GM19025 (cell line): ENCODE data around the gene TCEA2.

Experiments used
- ATAC-seq: cut with Tn5 transposase; IDR thresholded peaks from one replicate; pipeline ENCODE4 v1.9.1; 2021; ENCODE audit warnings: mild to moderate bottlenecking, low read depth, moderate library complexity; ENCODE audit not compliant: unreplicated experiment

Gene TCEA2

DNA sequence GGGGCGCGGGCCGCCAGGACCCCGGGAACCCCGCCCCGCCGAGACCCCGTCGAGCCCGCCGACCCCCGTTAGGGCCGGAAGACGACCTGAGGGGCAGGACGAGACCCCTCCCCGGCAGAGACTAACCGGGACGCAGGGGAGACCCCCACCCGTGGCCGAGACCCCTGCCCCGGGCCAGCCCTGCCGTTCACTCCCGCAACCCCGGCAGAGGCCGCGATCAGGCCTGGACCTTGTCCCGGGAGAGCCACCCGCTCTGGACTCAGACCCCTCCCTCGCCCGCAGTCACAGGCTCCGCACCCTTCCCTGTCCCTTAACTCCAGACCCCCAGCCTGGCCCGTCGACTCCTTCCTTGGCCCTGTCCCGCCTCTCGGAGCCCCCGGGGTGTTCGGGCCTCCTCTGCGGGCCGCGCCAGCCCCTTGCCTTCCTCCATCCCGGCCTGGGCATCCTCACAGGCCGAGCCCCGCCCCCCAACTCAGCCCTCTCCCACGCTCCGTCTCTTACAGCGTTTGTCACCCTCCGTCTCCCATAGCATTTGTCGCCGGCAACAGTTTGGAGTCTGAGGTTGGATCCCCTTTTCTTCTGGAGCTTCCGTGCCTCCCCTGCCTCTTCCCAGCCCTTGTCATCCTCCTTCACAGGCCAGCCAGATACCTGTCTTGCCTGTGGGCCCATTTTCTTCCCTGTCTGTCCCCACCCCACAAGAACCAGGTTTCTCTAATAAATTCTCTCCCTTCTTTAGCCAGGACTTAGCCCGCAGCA lies 569 bp downstream of the TCEA2 start:
- ATAC-seq, result no peak

GRCh38 chr20:64064145-64064698 lies 1.2 kb downstream of the TCEA2 start:
- no peak for ATAC-seq

- ATAC-seq, result no peak
These were observed 2.3 kb downstream of the TCEA2 start for GRCh38 chr20:64065062-64065973.

GRCh38 chr20:64065974-64066343 lies 3.0 kb downstream of the TCEA2 start:
- peak; percentile 30 for ATAC-seq

GRCh38 chr20:64067005-64067632 lies 4.1 kb downstream of the TCEA2 start:
- ATAC-seq, result no peak

DNA sequence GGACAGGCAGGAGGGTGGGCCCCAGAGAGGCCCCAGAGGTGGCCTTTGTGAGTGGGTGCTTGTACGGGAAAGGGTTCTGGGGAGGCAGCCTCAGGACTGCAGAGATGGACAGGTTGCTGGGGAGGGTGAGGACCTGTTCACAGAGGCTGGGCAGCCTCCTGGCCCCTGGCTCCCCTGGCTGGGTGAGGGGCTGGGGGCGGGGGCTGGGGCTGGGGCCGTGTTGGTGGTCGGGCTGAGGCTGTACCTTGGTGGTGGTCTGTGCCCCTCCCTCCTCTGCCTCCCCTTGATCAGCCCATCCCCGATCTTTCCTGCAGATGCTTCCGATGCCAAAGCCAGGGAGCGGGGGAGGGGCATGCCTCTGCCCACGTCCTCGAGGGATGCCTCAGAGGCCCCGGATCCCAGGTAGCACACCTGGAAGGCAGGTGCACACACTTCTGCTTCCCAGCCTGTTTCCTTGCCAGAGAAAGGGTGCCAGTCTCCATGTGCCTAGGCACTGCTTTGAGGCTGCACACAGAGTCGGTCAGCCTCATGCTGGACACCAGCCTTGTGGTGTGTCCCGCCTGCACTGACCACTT lies 4.8 kb downstream of the TCEA2 start:
- ATAC-seq, result no peak

DNA sequence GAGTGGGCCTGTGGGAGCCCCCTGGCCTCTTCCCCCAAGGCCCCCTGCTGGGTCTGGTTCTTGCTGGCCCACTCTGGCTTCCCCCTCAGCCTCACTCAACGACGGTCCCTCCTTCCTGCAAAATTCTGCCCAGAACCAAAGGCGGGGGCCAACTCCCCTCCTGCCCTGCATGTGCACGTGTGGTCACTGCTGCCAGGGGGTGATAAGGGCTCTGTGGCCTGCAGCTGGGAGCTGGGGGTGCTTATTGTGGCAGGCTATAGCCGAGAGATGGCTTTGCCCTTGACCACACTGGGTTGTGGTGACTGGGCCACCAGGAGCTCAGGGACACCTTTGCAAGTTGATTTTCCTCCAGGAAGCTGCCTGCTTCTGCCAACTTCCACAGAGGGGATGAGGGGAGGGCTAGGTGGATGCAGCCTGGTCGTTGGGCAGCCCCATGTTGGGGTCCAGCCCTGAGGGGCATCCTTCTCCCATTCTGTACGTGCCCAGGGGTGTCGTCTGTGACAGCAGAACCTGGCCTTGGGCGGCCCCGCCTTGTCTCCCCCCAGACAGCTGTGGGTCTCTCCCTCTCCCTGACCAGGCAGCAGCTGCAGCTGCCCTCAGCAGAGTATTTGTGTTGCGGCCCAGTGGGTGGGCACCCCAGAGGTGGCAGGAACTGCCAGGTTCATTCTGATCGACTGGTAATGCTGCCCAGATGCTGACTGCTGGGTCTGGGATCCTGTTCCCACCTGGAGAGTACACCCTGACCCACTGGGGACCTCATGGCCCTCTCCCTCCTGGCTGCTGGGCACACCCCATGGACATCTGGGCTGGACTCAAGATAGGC lies 5.6 kb downstream of the TCEA2 start:
- no peak for ATAC-seq

GRCh38 chr20:64069209-64069613 lies 6.2 kb downstream of the TCEA2 start:
- ATAC-seq, result no peak

DNA sequence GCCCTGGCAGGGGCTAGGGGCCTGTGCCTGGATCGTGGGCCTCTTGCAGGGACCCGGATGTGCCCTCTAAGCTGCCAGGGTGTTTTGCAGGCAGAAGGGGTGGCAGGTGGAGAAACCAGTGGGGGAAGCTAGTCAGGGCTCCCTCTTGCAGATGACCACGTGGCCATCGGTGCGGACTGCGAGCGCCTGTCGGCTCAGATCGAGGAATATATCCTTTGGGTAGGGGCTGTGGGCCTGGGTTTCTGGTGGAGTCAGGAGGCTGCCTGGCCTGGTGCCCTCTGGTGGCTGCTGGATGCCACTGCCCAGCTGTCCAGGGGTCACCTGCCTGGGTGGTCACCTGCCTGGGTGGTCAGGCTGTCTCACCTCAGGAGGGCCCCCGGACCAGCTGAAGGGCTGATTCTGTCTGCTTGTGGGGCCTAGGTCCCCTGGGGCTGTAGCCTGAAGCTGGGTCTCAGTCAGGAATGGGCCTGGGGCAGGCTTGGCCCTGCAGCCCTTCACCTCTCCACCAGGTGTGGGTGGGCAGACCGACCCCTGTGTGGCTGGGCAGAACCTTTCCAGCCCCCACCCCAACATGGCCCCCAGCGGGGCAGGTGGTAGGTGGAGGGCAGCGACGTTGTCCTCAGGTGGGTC lies 6.7 kb downstream of the TCEA2 start:
- ATAC-seq, result no peak

DNA sequence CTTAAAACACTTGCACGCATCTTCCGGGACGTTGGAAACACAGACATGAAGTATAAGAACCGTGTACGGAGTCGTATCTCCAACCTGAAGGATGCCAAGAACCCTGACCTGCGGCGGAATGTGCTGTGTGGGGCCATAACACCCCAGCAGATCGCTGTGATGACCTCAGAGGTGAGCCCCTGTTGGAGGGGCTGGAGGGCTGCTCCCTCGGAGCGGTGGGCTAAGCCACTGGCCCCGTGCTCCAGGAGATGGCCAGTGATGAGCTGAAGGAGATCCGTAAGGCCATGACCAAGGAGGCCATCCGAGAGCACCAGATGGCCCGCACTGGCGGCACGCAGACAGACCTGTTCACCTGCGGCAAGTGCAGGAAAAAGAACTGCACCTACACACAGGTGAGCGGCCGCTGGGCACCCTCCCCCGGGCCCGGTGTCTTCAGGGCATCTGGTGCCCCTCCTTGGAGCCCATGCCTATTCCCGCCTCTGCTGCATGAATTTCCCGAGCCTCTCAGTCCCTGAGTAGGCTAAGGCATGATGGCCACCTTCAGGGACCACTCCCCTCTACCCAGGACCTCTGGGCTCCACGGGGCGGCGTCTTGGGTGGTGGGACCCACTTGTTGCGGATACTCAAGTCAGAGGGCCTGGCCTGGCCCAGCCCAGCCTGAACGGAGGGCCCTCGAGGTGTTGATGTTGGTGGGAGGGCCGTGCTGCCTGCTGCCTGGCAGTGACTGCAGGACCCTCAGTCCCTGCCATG lies 7.4 kb downstream of the TCEA2 start:
- no peak for ATAC-seq

DNA sequence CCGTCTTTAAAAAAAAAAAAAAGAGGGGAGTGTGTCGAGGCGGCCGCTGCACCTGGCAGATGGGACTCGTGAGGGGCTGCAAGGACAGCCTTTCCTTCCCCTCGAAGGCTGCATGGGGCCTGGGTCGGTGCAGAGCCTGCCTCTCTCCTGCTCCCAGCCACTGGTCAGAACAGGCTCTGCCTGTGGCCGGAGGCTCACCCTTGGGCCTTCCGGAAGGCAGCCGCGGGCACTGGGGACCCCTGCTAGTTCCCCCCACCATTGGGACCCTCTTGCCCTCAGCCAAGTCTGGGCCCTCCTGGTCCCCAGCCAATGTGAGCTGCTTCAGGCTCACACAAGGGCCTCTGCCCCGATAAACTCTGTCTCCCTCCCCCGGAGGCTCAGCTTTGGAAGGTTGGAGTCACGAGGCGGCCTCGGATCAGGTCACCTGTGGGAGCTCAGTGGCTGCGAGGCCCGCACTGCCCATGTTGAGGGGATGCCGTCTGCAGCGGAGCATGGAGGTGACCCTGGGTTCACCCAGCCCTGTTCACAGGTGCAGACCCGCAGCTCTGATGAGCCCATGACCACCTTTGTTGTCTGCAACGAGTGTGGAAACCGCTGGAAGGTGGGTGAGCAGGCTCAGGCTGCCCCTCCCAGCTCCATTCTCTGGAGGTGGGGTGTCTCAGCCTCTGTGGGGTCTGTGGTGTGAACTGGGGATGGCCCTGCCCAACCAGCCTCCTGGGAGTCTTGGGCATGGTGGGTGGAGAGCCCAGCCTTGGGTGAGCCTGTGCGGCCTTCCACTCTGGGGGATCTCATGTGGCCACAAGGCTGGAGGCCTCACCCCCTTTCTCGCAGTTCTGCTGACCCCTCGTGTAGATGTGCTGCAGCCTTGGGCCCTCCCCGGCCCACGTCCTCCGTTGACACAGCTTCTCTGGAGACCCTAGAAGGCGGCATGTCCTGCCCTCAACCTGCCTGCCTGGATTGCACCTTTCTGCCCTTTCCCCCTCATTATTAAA lies 8.6 kb downstream of the TCEA2 start:
- no peak for ATAC-seq

DNA sequence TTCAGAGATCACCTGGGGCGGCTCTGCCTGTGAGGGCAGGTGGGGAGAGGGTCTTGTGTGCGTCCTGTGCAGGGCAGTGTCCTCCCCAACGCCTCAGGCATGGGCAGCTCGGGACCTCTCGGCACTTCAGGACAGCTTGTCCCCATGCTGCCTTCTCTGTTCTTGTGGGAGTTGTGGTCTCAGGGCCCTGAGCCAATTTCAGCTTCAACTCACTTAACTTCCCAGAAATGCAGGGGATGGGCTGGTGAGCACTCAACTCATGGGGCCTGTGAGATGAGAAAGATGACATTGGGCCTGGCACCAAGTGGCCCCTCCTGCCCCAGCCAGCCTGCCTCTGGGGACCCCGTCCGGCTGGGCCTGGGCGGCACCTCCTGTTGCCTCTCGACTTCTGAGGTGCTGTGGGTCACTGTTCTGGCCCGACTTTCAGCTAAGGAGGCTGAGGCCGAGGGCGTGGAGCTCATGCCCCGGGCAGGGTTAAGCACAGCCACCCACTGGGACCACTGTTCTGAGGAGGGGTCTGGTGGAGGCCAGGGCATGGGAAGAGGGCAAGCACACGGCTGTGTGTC lies 9.6 kb downstream of the TCEA2 start:
- no peak for ATAC-seq

DNA sequence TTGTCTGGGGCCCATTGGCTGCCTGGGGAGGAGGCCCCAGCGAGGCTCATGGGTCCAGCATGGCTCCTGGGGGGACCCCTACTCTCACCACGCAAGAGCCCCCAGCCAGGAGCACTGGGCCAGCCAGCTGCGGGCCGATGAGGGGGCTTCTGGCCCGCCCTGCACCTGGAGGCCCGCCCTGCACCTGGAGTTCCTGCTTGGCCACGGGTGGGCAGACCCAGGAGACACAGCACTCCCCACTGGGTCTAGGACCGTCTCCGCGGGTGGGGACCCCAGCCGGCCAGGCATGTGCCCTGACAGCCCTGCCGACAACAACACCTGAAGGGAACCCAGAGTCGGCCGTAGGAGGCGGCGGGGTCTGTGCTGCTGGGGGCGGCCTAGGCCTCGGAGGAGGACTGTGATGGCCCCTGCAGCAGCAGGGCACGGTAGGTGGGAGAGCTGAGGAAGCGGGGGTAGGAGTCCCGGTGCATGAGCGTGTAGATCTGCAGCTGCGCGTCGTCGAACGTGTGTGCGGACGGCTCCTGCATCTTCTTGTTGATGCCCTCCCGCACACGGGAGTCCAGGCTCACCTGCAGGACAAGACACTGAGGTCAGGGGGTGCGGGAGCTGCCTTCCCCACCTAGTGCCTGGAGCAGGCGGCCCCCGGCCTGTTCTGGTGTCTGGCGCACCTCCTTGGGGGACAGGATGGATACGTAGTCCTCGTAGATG lies 10.6 kb downstream of the TCEA2 start:
- no peak for ATAC-seq

DNA sequence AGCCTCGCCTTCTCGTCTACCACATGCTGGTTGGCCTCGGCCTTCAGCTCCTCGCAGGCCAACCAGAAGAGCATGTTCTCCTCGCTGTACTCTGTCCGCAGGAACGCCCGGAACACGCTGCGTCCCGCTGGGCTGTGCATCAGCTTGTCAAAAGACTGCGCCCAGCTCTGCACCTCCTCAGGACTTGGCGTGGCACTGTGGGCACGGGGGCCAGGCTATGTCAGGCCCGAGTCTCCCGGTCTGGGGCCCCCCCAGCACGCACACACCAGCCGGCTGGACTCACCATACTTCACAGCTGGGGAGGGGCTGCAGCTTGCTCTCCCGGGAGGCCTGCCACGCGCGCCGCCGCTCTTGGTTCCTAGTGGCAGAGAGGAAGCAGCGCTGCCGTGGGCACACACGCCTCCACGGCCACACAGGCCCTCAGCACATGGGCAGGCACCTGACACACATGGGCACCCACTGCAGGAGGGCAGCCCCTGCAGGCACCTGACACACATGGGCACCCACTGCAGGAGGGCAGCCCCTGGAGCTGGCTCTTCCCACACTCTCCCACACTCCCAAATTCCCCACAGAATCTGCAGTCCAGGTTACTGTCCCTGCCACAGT lies 11.3 kb downstream of the TCEA2 start:
- no peak for ATAC-seq

DNA sequence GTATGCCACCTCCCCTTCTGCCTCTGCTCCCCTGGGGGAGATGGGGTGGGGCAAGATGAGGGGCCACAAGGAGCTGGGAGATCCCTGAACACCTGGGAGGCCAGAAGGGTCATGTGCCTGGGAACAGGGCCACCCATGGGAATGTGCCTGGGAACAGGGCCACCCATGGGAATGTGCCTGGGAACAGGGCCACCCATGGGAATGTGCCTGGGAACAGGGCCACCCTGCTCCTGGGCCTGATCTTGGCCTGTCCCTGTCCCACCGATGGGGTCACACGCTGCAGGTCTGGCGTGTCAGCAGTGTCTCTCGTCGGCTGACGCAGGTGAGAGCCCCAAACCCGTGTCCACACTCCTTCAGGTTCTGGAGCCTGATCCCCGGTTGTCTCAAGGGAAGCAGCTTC lies 12.0 kb downstream of the TCEA2 start:
- ATAC-seq, result no peak

GRCh38 chr20:64075556-64075955 lies 12.6 kb downstream of the TCEA2 start:
- ATAC-seq, result no peak
